Caco-2 (cell line): Measurements from ENCODE around the gene VTI1A. TPM values are rescaled to one million over a fixed set of nuclear protein-coding genes. Genes with fewer than 3 reads are reported as not detected.

Experiments used
- BruUV-seq: library from RNA; stranded (reverse); fragments of 400-500 nt; replicated peaks from 2 replicates; lab custom pipeline; 2021; lab: Mats Ljungman, UMichigan
- CTCF ChIA-PET: fragments of 300-600 bp; sonication (Branson Sonifier 250); formaldehyde crosslinking; loops from one replicate; lab custom pipeline; 2022; ENCODE audit warnings: antibody characterized with exemption; lab: Charles Lee
- POLR2A ChIA-PET: fragments of 300-600 bp; sonication (Branson Sonifier 250); formaldehyde crosslinking; loops from one replicate; lab custom pipeline; 2022; ENCODE audit warnings: antibody characterized with exemption; lab: Charles Lee
- DNase-seq, 2 experiments: peaks; one replicate each; pipeline versions ENCODE4 v3.0.0 to v3.0.0-alpha.2; 2020 to 2022
- H3K27me3 ChIP-seq: replicated peaks from 2 replicates; pipeline ENCODE4 v1.6.0; 2011; ENCODE audit warnings: low read length; ENCODE audit not compliant: control insufficient read depth, insufficient read depth
- H3K36me3 ChIP-seq: 2 replicates; pipeline ENCODE4 v1.5.1; 2011; ENCODE audit warnings: low read length; ENCODE audit not compliant: control insufficient read depth, insufficient read depth
- H3K4me1 ChIP-seq: fragments of 250-450 bp; sonication (Bioruptor Pico); 2 replicates; pipeline ENCODE4 v1.5.1; 2020; ENCODE audit warnings: mild to moderate bottlenecking
- H3K4me3 ChIP-seq: 2 replicates; pipeline ENCODE4 v1.5.1; 2011; ENCODE audit warnings: low read depth, mild to moderate bottlenecking, control low read depth, low read length
- H3K9me3 ChIP-seq: fragments of 250-450 bp; sonication (Bioruptor Pico); 2 replicates; pipeline ENCODE4 v1.5.1; 2020; ENCODE audit warnings: mild to moderate bottlenecking, moderate library complexity
- H3K27ac Mint-ChIP-seq: one replicate; pipeline ENCODE4 v1.8.0; 2022; ENCODE audit warnings: mixed read lengths; ENCODE audit not compliant: unreplicated experiment
- H3K27me3 Mint-ChIP-seq: one replicate; pipeline ENCODE4 v1.8.0; 2022; ENCODE audit warnings: mixed read lengths; ENCODE audit not compliant: insufficient read depth, unreplicated experiment
- H3K36me3 Mint-ChIP-seq: one replicate; pipeline ENCODE4 v1.8.0; 2022; ENCODE audit warnings: mild to moderate bottlenecking, mixed read lengths; ENCODE audit not compliant: insufficient read depth, unreplicated experiment
- H3K4me1 Mint-ChIP-seq: one replicate; pipeline ENCODE4 v1.8.0; 2022; ENCODE audit warnings: low read depth, mixed read lengths; ENCODE audit not compliant: unreplicated experiment
- H3K4me3 Mint-ChIP-seq: one replicate; pipeline ENCODE4 v1.8.0; 2022; ENCODE audit warnings: mild to moderate bottlenecking, moderate library complexity, mixed read lengths; ENCODE audit not compliant: unreplicated experiment
- H3K9me3 Mint-ChIP-seq: one replicate; pipeline ENCODE4 v1.8.0; 2022; ENCODE audit warnings: mixed read lengths; ENCODE audit not compliant: unreplicated experiment
- intact Hi-C: fragments of 100-400 bp; cut with micrococcal nuclease; formaldehyde crosslinking; loops from one replicate; pipeline ENCODE4 v1.10.0; 2022; ENCODE audit not compliant: unreplicated experiment
- total RNA-seq: library from RNA; stranded (reverse); gene quantifications from 2 replicates; pipeline ENCODE4 v1.2.3, GENCODE V29; 2022
- TF ChIP-seq, protein P1 (sequence below), 2 experiments: fragments of 200-600 bp in 1 of 2; IDR thresholded peaks; 1 replicate in 1 of 2; 2 replicates in 1 of 2; pipeline versions ENCODE4 v1.5.1 to v1.8.0; 2011 to 2022; ENCODE audit warnings: antibody characterized with exemption in 1 of 2, control low read depth in 1 of 2, inconsistent platforms in 1 of 2, low read depth in 1 of 2, low read length in 1 of 2, mild to moderate bottlenecking in 1 of 2, moderate library complexity in 1 of 2; ENCODE audit not compliant: insufficient read depth in 1 of 2, severe bottlenecking in 1 of 2, unreplicated experiment in 1 of 2

Gene VTI1A
- total RNA-seq, 1 experiment from 2014 or later = 45.6 TPM

DNA sequence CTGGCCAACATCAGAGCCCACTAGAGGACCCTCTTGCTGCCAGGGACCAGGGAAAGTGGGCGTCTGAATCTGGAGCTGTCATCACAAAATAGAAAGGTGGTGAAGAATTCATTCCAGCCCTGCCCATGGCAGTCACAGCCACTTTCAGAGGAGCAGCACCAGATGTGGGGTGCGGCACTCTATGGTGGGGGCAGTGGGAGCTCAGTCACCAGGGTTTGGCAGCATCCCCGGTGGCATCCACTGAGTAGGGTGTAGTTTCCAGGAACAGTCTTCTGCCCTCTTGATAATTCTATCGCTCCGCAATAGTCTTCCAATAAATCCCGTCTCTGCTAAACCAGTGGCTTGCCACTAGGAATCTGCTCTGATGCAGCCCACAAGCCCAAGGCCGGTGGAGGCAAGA lies 394.5 kb downstream of the VTI1A start:
- no peak for DNase-seq
- POLR2A ChIA-PET = no interaction called here
- peaks cover 9% of the 10 kb centered on the region for H3K9me3 Mint-ChIP-seq
- intact Hi-C loops = no loop called here
- no peaks in the 10 kb centered on the region for H3K4me1 Mint-ChIP-seq
- H3K4me3 Mint-ChIP-seq = no peak overlapping the region
- Histone ChIP-seq H3K4me3 (no peak overlapping the region), H3K4me1 (peaks cover 17% of the 10 kb centered on the region; the same call in 1 of the 2 replicates), H3K9me3 (no peaks in the 10 kb centered on the region; the same call in 1 of the 2 replicates), H3K27me3 (no peaks in the 10 kb centered on the region), H3K36me3 (no peaks in the 10 kb centered on the region)
- H3K27ac Mint-ChIP-seq = no peak overlapping the region
- H3K36me3 Mint-ChIP-seq = no peaks in the 10 kb centered on the region
- CTCF ChIA-PET = no interaction called here
- TF ChIP-seq, protein P1, sequence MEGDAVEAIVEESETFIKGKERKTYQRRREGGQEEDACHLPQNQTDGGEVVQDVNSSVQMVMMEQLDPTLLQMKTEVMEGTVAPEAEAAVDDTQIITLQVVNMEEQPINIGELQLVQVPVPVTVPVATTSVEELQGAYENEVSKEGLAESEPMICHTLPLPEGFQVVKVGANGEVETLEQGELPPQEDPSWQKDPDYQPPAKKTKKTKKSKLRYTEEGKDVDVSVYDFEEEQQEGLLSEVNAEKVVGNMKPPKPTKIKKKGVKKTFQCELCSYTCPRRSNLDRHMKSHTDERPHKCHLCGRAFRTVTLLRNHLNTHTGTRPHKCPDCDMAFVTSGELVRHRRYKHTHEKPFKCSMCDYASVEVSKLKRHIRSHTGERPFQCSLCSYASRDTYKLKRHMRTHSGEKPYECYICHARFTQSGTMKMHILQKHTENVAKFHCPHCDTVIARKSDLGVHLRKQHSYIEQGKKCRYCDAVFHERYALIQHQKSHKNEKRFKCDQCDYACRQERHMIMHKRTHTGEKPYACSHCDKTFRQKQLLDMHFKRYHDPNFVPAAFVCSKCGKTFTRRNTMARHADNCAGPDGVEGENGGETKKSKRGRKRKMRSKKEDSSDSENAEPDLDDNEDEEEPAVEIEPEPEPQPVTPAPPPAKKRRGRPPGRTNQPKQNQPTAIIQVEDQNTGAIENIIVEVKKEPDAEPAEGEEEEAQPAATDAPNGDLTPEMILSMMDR (IDR thresholded peaks at IDR 0.05; ENCODE audit: insufficient read depth in 1 of 2, low read depth in 1 of 2, low read length in 1 of 2, severe bottlenecking in 1 of 2, unreplicated experiment in 1 of 2) = no peak
- no peaks in the 10 kb centered on the region for H3K27me3 Mint-ChIP-seq
- no TSS peak for BruUV-seq

DNA sequence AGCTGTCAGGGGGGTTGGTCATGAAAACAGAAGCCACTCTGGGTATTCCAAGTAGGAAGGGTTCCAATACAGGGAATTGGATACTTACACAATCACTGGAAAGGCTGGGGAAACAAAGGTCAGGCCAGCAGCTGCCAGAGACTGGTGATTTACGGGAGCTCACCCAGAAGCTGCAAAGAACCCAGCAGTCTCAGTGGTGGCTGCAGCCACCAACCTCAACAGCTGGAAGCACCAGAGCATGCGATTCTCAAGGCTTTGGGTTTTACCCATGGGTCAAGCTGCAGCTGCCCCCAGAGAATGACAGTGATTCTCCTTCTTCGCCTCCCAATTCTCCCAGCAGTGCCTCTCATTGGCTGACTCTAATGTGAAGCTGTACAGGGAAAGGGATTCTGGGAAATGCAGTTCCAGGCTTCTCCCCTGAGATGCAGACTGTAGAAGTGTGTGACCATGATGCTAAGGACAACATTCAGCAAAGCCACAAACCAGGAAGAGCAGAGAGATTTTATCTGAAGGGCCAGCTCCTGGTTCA lies 395.9 kb downstream of the VTI1A start:
- no peaks in the 10 kb centered on the region for H3K27me3 ChIP-seq
- BruUV-seq = no TSS peak
- intact Hi-C loops = no loop called here
- no peaks in the 10 kb centered on the region for H3K36me3 ChIP-seq
- H3K4me1 ChIP-seq = peaks cover 9% of the 10 kb centered on the region; the same call in 1 of the 2 replicates
- Mint-ChIP-seq H3K4me3 (no peak overlapping the region), H3K9me3 (peaks cover 21% of the 10 kb centered on the region), H3K27me3 (no peaks in the 10 kb centered on the region), H3K27ac (no peak overlapping the region), H3K4me1 (no peaks in the 10 kb centered on the region), H3K36me3 (no peaks in the 10 kb centered on the region)
- CTCF ChIA-PET = interaction anchor here (0.7 kb wide), 1 partner anchor 258 kb away, joined by 3 read pairs; no protein-coding TSS in a partner anchor
- no peaks in the 10 kb centered on the region; the same call in none of the 2 replicates for H3K9me3 ChIP-seq
- no peak for DNase-seq
- no peak overlapping the region for H3K4me3 ChIP-seq
- TF ChIP-seq, protein P1 (IDR thresholded peaks at IDR 0.05; ENCODE audit: insufficient read depth in 1 of 2, low read depth in 1 of 2, low read length in 1 of 2, severe bottlenecking in 1 of 2, unreplicated experiment in 1 of 2) = no peak
- POLR2A ChIA-PET = no interaction called here

DNA sequence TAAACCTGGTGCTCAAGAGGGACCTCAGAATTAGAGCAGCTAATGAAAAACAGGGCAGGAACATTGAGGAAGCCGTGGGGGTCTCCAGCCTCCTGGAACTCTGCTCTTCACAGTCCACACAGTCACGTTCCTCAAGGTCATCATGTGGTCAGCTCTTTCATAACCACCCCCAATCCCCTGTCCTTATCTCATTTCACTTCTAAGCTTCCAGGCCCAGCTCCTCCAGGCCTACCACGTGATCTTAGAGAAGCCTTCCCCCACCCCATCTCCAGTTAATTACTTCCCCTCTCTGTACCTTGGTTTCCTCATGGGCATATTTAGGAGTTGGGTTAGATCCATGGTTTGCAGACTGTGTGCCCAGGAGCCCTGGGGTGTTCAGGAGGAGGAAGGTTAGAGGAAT lies 396.6 kb downstream of the VTI1A start:
- POLR2A ChIA-PET = no interaction called here
- H3K9me3 ChIP-seq = no peaks in the 10 kb centered on the region; the same call in none of the 2 replicates
- CTCF ChIA-PET = no interaction called here
- peaks cover 9% of the 10 kb centered on the region; the same call in 1 of the 2 replicates for H3K4me1 ChIP-seq
- peaks cover 28% of the 10 kb centered on the region for H3K9me3 Mint-ChIP-seq
- no peaks in the 10 kb centered on the region for H3K36me3 ChIP-seq
- no peaks in the 10 kb centered on the region for H3K4me1 Mint-ChIP-seq
- H3K27ac Mint-ChIP-seq = no peak overlapping the region
- H3K27me3 Mint-ChIP-seq = no peaks in the 10 kb centered on the region
- no peaks in the 10 kb centered on the region for H3K36me3 Mint-ChIP-seq
- DNase-seq = no peak
- TF ChIP-seq, protein P1 (IDR thresholded peaks at IDR 0.05; ENCODE audit: insufficient read depth in 1 of 2, low read depth in 1 of 2, low read length in 1 of 2, severe bottlenecking in 1 of 2, unreplicated experiment in 1 of 2) = no peak
- no peak overlapping the region for H3K4me3 Mint-ChIP-seq
- no peak overlapping the region for H3K4me3 ChIP-seq
- no peaks in the 10 kb centered on the region for H3K27me3 ChIP-seq
- intact Hi-C loops = no loop called here
- no TSS peak for BruUV-seq
